DMS53 treated with DMSO at 0.1 percent for 48 hours (cell line): ENCODE results near the gene CLMN.
"Not testable (repeated sequence)": the region's sequence is repeated elsewhere in the genome, so short reads cannot be mapped to it uniquely, and the experiment has no call there.

Experiments used
- DNase-seq: peaks from one replicate; lab custom pipeline; 2025; ENCODE audit not compliant: unreplicated experiment; lab: John Stamatoyannopoulos, UW

Gene CLMN

DNA sequence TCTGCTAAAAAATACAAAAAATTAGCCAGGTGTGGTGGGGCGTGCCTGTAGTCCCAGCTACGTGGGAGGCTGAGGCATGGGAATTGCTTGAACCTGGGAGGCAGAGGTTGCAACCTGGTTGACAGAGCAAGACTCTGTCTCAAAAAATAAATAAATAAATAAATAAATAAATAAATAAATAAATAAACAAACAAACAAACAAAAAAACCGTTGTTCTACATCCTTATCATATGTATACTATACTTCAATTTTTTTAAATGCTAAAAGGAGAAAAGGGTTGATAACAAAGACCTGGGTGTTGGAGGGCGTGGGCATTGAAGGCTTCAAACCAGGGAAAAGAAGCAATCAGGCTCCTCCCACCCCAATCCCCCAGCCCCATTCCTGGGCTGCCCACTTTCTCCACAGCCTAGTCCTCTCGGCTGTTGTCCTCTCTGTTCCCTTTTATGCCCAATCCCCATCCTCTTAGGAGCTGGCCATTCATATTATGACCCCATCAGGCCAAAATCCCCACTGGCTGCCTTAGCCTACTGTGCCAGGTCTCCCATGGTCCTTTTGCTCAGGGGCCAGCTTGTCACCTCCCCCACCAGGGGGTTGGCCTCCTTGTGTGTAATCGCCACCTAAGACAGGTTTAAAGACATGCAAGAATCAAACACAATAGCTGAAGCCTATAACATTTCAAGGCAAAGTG is 30.2 kb downstream of the CLMN start:
- DNase-seq = no peak

DNA sequence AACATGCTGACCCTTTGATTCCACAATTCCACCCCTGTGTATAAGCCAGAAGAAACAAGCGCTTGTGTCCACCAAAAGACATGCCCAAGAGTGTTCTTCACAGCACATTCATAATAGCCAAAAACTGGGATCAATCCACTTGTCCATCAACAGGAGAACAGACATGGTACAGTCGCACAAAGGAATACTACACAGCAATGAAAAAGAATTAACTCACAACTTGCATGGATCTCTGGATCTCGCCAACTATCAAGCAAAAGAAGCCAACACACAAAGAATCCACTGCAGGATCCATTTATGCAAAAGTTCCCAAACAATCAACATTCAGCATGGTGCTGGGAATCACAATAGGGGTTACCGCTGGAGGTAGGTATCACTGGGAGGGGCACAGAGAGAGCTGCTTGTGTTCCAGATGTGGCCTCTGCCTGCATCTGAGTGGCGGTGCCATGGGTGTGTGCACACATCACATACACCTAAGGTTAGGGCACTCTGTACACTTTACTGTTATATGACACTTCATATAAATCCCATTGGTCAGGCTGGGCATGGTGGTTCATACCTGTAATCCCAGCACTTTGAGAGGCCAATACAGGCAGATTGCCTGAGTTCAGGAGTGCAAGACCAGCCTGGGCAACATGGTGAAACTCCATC is 30.9 kb downstream of the CLMN start:
- no peak for DNase-seq

DNA sequence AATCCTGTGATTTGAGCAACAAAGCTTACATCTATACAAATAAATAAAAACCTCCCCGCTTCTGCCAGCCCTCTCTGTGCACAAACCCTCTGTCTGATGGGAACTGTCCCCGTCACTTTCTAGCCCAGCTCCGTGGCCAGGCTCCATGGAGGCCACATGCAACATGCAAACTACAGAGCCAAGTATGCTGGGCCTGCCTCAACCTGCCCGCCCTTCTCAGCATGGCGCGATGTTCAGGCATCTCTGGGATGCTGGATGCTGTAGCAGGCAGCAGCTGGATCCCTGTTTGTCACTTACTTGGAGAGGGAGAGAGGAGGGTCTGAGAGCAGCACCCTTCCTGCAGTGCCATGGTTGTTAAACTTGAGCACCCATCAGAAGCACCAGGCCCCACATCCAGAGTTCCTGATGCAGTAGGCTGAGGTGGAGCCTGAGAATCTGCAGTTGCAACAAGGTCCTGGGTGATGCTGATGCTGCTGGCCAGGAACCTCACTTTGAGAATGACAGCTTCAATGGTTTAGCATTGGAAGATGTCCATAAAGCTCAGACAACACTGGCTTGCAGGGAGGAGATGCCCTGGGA is 32.4 kb downstream of the CLMN start:
- no peak for DNase-seq

DNA sequence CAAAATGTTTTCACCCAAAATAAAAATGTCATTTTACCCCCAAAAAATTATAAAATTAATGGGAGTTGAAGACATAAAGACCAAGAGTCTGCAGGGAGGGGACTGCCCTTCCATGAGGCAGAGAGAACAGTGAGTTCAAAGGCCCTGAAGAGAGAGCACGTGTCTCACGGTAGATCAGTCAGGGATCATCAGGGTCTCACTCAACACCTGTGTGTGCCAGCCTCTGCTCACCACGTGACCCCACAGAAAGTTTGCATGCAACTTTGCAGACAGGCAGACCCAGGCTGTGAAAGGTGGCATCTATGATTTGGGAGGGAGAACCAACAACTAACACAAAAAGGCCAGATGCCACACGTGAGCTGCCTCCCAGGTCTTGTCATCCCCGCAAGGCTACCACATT is 33.1 kb downstream of the CLMN start:
- DNase-seq = no peak

DNA sequence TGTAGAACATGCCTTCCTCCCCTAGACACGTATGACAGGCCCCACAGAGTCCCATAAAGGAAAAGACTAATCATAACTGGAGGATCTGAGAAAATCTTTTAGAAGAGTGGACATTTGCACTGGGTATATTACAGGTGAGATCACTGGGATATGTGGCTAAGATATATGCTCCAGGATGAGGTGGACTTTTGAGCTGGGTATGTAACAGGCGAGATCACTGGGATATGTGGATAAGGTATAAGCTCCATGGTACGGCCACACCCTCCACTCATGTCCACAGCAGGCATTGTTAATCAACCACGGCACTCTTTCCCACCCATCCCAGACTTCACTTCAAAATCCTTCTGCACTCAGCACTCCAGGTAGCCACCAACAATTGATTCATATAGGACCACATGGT is 34.1 kb downstream of the CLMN start:
- no peak for DNase-seq

DNA sequence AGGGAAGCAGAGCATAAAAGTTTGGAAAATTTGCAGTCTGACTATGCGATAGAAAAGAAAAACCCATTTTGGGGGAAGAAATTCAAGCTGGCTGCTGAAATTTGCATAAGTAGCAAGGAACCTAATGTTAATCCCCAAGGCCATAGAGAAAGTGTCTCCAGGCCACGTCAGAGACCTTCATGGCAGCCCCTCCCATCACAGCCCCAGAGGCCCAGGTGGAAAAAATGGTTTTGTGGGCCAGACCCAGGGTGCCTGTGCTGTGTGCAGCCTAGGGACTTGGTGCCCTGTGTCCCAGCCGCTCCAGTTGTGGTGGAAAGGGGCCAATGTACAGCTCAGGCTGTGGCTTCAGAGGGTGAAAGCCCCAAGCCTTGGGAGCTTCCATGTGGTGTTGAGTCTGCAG is 35.9 kb downstream of the CLMN start:
- not testable (repeated sequence) for DNase-seq

DNA sequence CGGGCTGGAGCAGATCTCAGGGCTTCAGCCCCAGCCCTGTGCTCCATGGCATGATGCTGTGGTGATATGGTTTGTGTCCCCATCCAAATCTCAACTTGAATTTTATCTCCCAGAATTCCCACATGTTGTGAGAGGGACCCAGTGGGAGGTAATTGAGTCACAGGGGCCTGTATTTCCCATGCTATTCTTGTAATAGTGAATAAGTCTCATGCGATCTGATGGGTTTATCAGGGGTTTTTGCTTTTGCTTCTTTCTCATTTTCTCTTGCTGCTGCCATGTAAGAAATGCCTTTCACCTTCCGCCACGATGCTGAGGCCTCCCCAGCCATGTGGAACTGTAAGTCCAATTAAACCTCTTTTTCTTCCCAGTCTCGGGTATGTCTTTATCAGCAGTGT is 36.7 kb downstream of the CLMN start:
- not testable (repeated sequence) for DNase-seq

DNA sequence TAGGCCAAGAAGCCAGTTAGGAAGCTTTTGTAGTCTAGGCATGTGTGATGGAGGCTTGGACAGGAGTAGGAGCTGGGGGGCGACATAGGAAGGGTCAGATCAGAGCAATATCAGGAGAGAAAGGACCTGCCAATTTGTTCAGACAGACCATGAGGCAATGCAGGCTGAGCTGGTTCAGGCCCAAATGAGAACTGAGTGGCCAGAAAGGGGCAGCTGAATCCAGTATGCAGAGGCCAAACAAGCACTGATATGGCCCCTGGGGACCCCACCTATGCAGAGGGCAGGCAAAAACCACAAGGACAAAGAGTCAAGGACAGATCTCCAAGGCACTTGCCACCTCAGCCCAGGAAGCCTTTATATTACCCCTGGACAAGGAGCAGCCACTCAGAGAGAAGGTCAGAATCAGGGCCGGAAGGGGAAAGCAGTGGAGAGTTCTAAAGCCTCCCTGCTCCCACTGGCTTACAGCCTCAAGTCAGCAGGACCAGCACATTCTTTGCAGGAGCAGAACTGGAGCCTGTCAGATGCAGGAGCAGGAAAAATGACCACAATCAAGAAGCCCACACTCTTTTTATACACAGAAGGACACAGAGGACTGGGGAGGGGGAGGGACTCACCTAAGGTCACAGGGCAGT is 37.2 kb downstream of the CLMN start:
- DNase-seq = no peak

DNA sequence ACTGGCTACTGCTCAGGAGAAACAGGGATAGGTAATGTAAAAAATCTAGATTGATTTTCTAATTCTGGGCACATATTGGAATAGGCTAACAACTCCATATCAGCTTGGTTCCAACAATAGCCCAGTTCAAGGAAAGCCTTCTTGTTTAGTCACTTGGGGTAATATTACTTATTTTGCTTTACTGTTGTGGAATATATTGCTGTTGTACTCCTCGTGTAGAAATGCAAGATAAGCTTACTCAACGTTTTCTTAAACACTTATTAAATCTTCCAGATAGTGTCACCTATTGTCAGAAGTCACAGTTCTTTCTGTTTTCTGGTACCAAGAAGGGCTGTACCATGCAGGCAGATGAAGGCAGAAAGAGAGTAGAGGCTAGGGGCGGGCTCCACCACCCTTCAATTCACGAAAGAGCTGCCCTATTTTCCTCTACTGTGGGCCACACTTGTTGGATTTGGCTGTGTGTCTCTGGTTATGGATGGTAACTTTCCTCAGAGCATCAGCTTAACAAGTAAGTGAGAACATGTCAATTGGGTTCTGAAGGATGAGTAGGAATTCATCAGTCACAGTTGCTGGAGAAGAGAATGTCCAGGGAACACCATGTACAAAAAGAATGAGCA is 38.0 kb downstream of the CLMN start:
- no peak for DNase-seq

DNA sequence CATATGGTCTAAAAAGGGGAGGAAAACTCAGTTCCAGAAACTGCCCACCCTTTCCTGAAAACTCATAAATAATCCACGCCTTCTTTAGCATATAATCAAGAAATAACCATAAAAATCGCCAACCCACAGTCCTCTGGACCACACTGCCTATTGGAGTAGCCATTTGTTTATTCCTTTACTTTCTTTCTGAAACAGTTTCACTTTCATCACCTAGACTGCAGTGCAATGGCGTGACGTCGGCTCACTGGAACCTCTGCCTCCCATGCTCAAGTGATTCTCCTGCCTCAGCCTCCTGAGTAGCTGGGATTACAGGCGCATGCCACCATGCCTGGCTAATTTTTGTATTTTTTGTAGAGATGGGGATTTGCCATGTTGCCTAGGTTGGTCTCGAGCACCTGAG is 44.2 kb downstream of the CLMN start:
- DNase-seq = peak; percentile 29

DNA sequence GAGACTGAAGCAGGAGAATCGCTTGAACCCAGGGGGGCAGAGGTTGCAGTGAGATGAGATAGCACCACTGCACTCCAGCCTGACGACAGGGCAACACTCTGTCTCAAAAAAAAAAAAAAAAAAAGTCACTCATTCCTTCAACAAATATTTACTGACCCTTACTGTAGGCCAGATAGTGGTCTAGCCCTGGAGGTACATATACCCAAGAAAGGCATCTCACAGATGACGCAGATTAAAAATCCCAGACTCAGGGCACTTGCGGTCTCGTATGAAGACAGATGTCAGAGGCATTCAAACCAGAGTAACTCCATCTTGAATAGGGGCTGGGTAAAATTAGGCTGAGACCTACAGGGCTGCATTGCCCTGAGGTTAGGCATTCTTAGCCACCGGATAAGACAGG is 44.8 kb downstream of the CLMN start:
- DNase-seq = no peak

DNA sequence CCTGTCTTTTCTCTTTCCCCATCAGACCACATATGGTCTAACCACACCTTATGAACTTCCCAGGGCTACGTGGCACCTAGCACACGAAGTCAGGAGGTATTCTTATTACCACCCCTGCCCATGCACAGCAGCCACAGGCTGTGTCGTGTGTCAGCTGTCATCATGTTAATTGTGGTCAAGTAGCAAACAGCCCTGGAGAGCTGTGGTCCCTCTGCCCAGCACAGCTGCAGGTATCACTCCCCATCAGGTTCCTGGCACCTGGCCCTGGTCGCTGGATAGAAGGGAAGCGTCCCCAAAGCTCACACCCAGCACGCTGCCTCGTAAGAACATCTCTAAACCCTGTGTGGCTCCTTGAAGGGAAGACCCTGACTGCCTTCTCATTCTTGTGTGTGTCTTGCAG is 45.4 kb downstream of the CLMN start:
- peak; percentile 53 for DNase-seq

DNA sequence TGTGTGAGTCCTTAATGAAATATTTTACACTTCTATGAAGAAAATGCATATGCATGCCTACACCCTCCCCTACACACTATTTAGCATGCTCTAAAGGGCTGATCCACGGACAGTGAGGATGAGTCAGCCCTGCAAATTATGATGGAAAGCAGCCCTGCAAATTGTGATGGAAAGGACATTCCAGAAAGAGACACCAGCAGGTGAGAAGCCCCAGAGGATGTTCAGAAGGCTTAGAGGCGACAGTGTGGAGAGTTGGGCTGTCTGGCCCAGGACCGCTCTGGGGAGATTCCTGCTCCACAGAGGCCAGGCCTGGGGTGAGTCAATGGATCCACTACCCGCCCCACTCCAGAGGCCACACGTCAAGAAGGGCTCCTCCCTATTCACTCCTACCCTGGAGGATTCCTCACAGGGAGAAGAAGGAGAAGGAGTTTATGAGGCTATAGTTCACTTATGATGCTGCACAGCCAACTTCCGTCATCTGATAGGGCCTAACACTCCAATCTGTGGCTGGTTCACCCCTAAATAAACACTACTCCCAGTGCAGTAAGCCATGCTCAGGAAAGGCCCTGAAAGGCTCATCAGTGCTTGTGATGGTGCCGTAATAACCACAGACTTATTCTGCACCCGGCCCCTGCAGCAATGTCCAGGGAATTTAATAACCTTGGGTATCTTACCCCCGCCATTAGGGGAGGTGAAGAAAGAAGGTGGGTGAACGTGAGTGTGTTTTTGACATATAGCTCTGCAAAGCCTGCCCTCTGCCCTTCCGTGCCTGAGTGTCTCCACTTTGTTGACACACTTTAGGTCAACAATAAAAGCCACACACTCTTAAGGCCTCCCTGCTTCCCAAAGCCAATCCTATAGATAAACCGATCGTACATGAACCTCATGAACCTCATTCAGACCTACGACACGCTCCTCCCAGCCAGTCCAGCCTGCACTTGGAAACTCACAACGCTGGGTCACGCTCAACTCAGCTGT is 46.4 kb downstream of the CLMN start:
- peak; percentile 83 for DNase-seq

DNA sequence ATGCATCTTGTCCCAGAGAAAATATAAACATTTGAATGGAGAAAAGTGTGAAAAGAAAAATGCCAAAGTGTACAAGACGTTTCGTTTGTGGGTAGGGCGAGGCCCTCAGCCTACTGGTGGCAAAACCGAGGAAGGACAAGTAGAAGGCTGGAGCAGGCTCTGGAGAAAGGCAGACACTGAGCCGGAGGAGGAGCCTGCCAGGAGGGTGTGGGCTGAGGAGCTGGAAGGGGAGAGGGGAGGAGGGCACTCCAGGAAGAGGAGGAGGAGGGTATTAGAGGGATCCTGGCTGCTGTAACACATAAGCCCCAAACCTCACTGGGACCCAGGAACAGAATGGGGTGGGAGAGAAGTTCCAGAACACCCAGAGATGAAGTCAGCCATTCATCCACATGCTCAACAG is 47.7 kb downstream of the CLMN start:
- no peak for DNase-seq

DNA sequence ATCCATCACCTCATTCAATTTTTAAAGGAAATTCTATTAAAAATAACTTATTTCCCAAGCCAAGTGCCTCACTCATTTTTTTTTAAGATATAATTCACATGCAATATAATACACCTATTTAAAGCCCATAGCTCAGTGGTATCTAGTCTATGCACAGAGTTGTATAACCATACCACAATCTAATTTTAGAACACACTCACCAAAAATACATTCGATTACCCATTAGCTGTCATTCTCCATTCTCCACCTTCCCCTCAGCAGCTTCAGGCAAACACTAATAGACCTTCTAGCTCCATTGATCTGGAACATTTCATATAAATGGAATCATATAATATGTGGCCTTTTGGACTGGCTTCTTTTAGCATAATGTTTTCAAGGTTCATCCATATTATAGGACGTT is 49.5 kb downstream of the CLMN start:
- no peak for DNase-seq

DNA sequence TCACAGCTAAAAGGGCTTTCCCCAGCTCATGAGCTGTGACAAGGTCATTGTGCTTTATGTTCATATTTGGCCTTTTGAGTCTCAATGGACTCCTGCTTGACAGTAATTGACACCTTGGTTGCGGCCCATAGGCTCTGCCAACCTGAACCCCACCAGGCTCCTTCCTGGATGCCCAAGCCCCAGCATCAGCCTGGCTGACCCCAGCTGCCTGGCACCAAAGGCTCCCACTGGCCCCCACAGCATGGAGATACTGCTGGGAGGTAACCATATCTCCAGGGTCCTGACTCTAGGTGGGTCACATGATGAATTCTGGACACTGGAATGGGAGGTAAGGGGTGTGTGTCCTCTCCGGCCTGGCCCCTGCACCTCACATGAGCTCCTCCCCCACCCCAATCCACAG is 50.2 kb downstream of the CLMN start:
- DNase-seq = no peak

DNA sequence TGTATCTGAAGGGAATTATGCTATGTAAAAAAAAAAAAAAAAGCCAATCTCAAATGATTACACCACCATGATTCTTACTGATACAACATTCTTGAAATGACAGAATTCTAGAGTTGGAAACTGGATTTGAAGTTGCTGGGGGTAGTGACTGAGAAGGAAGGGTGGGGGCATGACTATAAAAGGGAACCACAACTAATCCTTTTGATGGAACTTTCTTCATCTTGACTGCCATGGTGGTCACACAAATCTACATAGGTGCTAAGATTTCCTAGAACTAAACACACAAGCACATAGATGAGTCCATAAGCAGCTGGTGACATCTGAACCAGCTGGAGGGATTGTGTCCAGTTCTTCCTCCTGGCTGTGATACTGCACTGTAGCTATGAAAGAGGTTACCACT is 51.4 kb downstream of the CLMN start:
- peak; percentile 21 for DNase-seq

DNA sequence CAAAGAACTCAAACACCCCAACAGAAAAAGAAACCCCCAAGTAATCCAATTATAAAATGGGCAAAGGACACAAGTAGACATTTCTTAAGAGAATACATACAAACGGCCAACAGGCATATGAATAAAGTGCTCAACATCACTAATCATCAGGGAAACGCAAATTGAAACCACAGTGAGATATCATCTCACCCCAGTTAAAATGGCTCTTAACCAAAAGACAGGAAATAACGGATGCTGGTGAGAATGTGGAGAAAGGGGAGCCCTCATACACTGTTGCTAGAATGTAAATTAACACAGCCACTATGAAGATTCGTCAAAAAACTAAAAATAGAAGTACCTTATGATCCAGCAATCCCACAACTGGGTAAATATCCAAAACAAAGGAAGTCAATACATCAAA is 52.4 kb downstream of the CLMN start:
- DNase-seq = no peak

DNA sequence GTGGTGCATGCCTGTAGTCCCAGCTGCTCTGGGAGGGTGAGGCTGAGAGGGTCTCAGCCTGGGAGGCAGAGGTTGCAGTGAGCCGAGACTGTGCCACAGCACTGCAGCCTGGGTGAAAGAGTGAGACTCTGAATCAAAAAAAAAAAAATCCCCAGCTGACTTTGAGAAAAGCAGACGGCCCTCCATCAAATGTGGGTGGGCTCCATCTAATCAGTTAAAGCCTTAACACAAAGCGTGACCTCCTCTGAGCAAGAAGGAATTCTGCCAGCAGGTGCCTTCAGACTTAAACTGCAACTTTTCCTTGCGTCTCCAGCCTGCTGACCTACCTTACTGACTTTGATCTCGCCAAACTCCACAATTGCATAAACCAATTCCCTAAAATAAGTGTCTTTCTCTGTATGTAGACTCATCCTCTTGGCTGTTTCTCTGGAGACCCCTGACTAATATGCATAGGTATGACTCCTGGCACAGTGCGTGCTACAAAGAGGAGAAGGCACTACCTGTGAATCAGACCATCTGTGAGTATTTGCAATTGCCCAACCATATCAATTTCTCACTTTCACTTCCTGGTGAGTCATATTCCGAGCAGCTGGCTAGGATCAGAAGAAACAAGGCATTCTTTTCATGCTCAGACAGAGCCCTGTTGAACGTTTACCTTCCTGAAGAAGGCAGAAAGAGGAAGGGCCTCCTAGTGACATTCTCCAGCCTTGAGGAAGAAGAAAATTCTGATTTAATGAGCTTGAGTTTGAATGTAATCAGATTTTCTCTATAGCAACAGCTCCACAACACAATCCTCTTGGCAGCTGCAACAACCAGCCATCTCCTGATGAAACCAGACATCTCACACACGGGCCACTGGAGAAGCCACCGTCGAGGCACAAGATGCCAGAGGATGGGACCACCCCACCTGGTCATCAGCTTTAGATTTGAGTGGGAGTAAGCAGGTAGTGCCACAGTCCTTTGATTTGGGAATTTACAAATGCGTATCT is 54.3 kb downstream of the CLMN start:
- DNase-seq = peak; percentile 97
